ENCODE measurements around the gene CCDC51. TPM values are rescaled to one million over a fixed set of nuclear protein-coding genes. Genes with fewer than 3 reads are reported as not detected.

CCDC51 gene
- total and polyA plus RNA-seq, 2 donors (not counting 3 experiments of a cell fraction or from before 2014, with no cell fraction given): 11.2 to 11.3 TPM

GRCh38 chr3:48472673-48472922 is 32.7 kb upstream of the CCDC51 start:
- peak overlapping the region; percentile 71 for H3K4me2 ChIP-seq (ENCODE audit: insufficient read depth, low read length)
- H3K9ac ChIP-seq (replicated peaks; ENCODE audit: extremely low read depth, insufficient read depth, low read length): peak overlapping the region; percentile 98
- peak overlapping the region; percentile 52 to 98 (median 98) for H3K4me3 ChIP-seq (replicated peaks in 1 of 3; ENCODE audit: insufficient read depth in 1 of 3, low read depth in 1 of 3, low read length in 3 of 3)
- CTCF ChIA-PET: interaction anchor here (1.0 to 3.9 kb wide), 10 partner anchors 8 to 213 kb away, joined by 3 to 26 read pairs (median 8); partner anchors contain the start of genes CCDC51, SHISA5 and TMA7
- no peak for FAIRE-seq
- no peaks in the 10 kb centered on the region for H3K27me3 ChIP-seq (ENCODE audit: control insufficient read depth in 2 of 2, insufficient read depth in 2 of 2, low read length in 2 of 2)
- H3K9me3 ChIP-seq (replicated peaks; ENCODE audit: control insufficient read depth, insufficient read depth, low read length): no peaks in the 10 kb centered on the region
- peaks cover 12% of the 10 kb centered on the region for H3K4me1 ChIP-seq (ENCODE audit: control insufficient read depth, extremely low read depth, insufficient read depth, low read length)
- DNase-seq (ENCODE audit: low read depth, low spot score): no peak
- H3K9me1 ChIP-seq (replicated peaks; ENCODE audit: control insufficient read depth, extremely low read depth, insufficient read depth, low read length): no peaks in the 10 kb centered on the region
- peak overlapping the region; percentile 66 for H2AFZ ChIP-seq (ENCODE audit: low read depth, low read length)
- POLR2A ChIA-PET: no interaction called here
- peak overlapping the region; percentile 95 for H3K27ac ChIP-seq (ENCODE audit: insufficient read depth, low read depth, low read length)
- TSS peak; percentile 58 for BruUV-seq (replicated peaks)
- TF ChIP-seq JUN (IDR thresholded peaks at IDR 0.05; ENCODE audit: borderline replicate concordance, insufficient read depth, insufficient read length, low read depth) (no peak), GATA2 (IDR thresholded peaks at IDR 0.05; ENCODE audit: insufficient read depth, insufficient read length, low read depth, low read length) (no peak), POLR2AphosphoS5 (IDR thresholded peaks at IDR 0.05; ENCODE audit: insufficient read depth, low read depth, low read length) (no peak), MAX (IDR thresholded peaks at IDR 0.05; ENCODE audit: insufficient read depth, insufficient read length) (no peak), CTCF (IDR thresholded peaks at IDR 0.05; ENCODE audit: extremely low read depth in 1 of 2, insufficient read depth in 1 of 2, low read depth in 1 of 2, low read length in 2 of 2) (no peak), MYC (IDR thresholded peaks at IDR 0.05; ENCODE audit: low read depth, low read length) (no peak), POLR2A (IDR thresholded peaks at IDR 0.05; ENCODE audit: low read depth, low read length) (no peak), EZH2 (IDR thresholded peaks at IDR 0.05; ENCODE audit: borderline replicate concordance, low read depth, low read length, severe bottlenecking) (no peak), FOS (IDR thresholded peaks at IDR 0.05; ENCODE audit: borderline replicate concordance, insufficient read depth, low read length) (no peak)
- peaks cover 0 to 32% of the 10 kb centered on the region in 2 experiments for H3K36me3 ChIP-seq (ENCODE audit: control insufficient read depth in 2 of 2, extremely low read depth in 1 of 2, insufficient read depth in 2 of 2, low read length in 2 of 2)
- dilution Hi-C loops (cut with MboI; ENCODE audit: extremely low pct_ligation_motif_present, low sequenced_read_pairs): no loop called here
- intact Hi-C loops (cut with micrococcal nuclease): no loop called here
- peaks cover 48% of the 10 kb centered on the region for H3K79me2 ChIP-seq (ENCODE audit: control insufficient read depth, insufficient read depth, low read length)
- no peaks in the 10 kb centered on the region for H4K20me1 ChIP-seq (replicated peaks; ENCODE audit: control insufficient read depth, extremely low read depth, insufficient read depth, low read length)
